Adrenal gland (tissue), 5 donors: ENCODE results near the gene SOX8.

ENCODE experiments used
- POLR2A ChIP-seq, 2 donors: fragments of 450-650 bp; IDR thresholded peaks; one replicate each; pipeline ENCODE4 v1.6.1; 2017; ENCODE audit warnings: antibody characterized with exemption in 2 of 2, mild to moderate bottlenecking in 2 of 2, moderate library complexity in 1 of 2
- TF ChIP-seq, protein P1 (sequence below), 6 experiments: fragments of 450-650 bp in 4 of 6; fragments of 200-600 bp in 2 of 6; sonication (generic) in 1 of 6; IDR thresholded peaks; 1 replicate in 5 of 6; 2 replicates in 1 of 6; pipeline versions ENCODE4 v1.5.1 to v1.8.0; 2016 to 2021; ENCODE audit warnings: antibody characterized with exemption in 6 of 6, mild to moderate bottlenecking in 2 of 6, moderate library complexity in 1 of 6
- donor health status: DM: no; HTN: no; CAD: no.

DNA sequence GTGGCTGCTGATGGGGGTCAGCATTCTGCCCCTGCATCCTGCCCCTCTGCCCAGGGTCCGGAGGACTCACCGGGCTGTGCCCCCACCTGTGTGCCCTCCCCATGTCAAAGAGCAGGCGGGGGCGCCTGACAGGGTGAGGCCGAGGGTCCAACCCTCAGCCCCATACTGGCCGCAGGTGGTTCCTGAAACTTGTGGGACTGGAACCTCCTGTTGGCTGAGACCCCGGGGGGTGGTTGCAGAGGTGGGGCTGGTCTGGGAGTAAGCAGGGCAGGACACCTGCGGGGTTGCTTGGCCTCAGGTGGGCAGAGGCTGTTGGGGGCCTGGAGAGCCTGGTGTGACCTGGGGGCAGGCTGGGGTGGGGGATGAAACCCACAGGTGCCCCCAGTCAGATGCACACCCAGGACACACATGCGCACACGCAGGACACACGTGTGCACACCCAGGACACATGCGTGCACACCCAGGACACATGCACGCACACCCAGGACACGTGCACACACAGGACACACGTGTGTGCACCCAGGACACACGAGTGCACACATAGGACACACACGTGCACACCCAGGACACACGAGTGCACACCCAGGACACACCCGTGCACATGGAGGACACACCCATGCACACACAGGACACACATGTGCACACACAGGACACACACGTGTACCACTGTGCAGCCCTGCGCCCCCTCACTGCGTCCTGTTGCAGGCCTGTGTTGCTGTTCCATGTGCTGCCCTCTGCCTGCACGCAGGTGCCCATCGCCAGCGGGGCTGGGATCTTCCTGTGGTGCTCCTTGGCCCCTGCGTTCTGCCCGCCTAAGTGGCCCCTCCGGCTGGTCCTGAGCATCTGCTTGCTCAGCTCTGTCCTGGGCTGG lies 31.4 kb downstream of the SOX8 start:
- TF ChIP-seq, protein P1, sequence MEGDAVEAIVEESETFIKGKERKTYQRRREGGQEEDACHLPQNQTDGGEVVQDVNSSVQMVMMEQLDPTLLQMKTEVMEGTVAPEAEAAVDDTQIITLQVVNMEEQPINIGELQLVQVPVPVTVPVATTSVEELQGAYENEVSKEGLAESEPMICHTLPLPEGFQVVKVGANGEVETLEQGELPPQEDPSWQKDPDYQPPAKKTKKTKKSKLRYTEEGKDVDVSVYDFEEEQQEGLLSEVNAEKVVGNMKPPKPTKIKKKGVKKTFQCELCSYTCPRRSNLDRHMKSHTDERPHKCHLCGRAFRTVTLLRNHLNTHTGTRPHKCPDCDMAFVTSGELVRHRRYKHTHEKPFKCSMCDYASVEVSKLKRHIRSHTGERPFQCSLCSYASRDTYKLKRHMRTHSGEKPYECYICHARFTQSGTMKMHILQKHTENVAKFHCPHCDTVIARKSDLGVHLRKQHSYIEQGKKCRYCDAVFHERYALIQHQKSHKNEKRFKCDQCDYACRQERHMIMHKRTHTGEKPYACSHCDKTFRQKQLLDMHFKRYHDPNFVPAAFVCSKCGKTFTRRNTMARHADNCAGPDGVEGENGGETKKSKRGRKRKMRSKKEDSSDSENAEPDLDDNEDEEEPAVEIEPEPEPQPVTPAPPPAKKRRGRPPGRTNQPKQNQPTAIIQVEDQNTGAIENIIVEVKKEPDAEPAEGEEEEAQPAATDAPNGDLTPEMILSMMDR (IDR thresholded peaks at IDR 0.05) = no peak
- TF ChIP-seq POLR2A (IDR thresholded peaks at IDR 0.05) = no peak
